H1 (cell line): ENCODE data around the gene GNAO1. TPM values are rescaled to one million over a fixed set of nuclear protein-coding genes. Genes with fewer than 3 reads are reported as not detected.

Experiments used
- CTCF ChIA-PET: fragments of 300-600 bp; sonication (Branson Sonifier 250); formaldehyde crosslinking; loops from one replicate; lab custom pipeline; 2021; ENCODE audit not compliant: partially characterized antibody; lab: Charles Lee
- POLR2A ChIA-PET: fragments of 300-600 bp; sonication (Branson Sonifier 250); formaldehyde crosslinking; loops from one replicate; lab custom pipeline; 2021; ENCODE audit warnings: inconsistent platforms; ENCODE audit not compliant: partially characterized antibody; lab: Charles Lee
- DNase-seq, 2 experiments: peaks; one replicate each; pipeline versions ENCODE4 v3.0.0 to v3.0.0-alpha.2; 2010 to 2022; ENCODE audit warnings: low spot score in 2 of 2, low read depth in 1 of 2, mixed read lengths in 1 of 2
- FAIRE-seq: peaks from 2 replicates; lab custom pipeline; 2011; peaks lifted over from hg19 to GRCh38; lab: Jason Lieb, UNC
- H2AFZ ChIP-seq: 2 replicates; pipeline ENCODE4 v1.8.1; 2012; ENCODE audit warnings: low read length, inconsistent platforms
- H2AK5ac ChIP-seq: 2 replicates; pipeline ENCODE4 v1.6.1; 2013; ENCODE audit warnings: low read depth, low read length
- H2BK120ac ChIP-seq: replicated peaks from 2 replicates; pipeline ENCODE3; 2013; ENCODE audit warnings: low read depth, low read length, inconsistent platforms
- H2BK12ac ChIP-seq: 2 replicates; pipeline ENCODE4 v1.6.1; 2013; ENCODE audit warnings: low read depth, low read length
- H2BK15ac ChIP-seq: 2 replicates; pipeline ENCODE4 v1.6.1; 2013; ENCODE audit warnings: low read length
- H2BK20ac ChIP-seq: 2 replicates; pipeline ENCODE4 v1.6.1; 2013; ENCODE audit warnings: low read length
- H2BK5ac ChIP-seq: 2 replicates; pipeline ENCODE4 v1.6.1; 2013; ENCODE audit warnings: low read depth, low read length
- H3K14ac ChIP-seq: 2 replicates; pipeline ENCODE4 v1.6.1; 2013; ENCODE audit warnings: inconsistent platforms; ENCODE audit not compliant: insufficient read length
- H3K18ac ChIP-seq: 2 replicates; pipeline ENCODE4 v1.6.1; 2013; ENCODE audit warnings: low read length; ENCODE audit errors: extremely low read depth
- H3K23ac ChIP-seq: 2 replicates; pipeline ENCODE4 v1.6.1; 2013; ENCODE audit warnings: inconsistent platforms; ENCODE audit not compliant: insufficient read length
- H3K23me2 ChIP-seq: 2 replicates; pipeline ENCODE4 v1.6.1; 2013; ENCODE audit warnings: low read depth, low read length
- H3K27ac ChIP-seq: 2 replicates; pipeline ENCODE4 v1.6.1; 2011; ENCODE audit warnings: low read depth, low read length, inconsistent platforms
- H3K27me3 ChIP-seq, 4 experiments: replicated peaks in 1 of 4; 1 replicate in 1 of 4; 2 replicates in 3 of 4; pipeline versions ENCODE4 v1.6.1 to v1.8.1; 2011 to 2013; ENCODE audit warnings: low read length in 3 of 4, mild to moderate bottlenecking in 3 of 4, inconsistent platforms in 2 of 4, mixed read lengths in 2 of 4, moderate library complexity in 1 of 4; ENCODE audit not compliant: control insufficient read depth in 3 of 4, insufficient read depth in 3 of 4; ENCODE audit errors: extremely low read depth in 1 of 4
- H3K36me3 ChIP-seq, 4 experiments: 2 replicates each; pipeline versions ENCODE4 v1.6.1 to v1.8.1; 2011 to 2013; ENCODE audit warnings: mild to moderate bottlenecking in 4 of 4, low read length in 3 of 4, moderate library complexity in 2 of 4, control low read depth in 1 of 4, inconsistent platforms in 1 of 4; ENCODE audit not compliant: insufficient read depth in 4 of 4, control insufficient read depth in 2 of 4
- H3K4ac ChIP-seq: replicated peaks from 2 replicates; pipeline ENCODE3; 2013; ENCODE audit warnings: low read length, low read depth, mixed read lengths, inconsistent platforms; ENCODE audit not compliant: insufficient read length
- H3K4me1 ChIP-seq, 4 experiments: replicated peaks in 1 of 4; 1 replicate in 1 of 4; 2 replicates in 3 of 4; pipeline versions ENCODE4 v1.6.1 to v1.8.1; 2011 to 2013; ENCODE audit warnings: low read length in 3 of 4, inconsistent platforms in 2 of 4, mixed read lengths in 1 of 4; ENCODE audit not compliant: insufficient read depth in 4 of 4, control insufficient read depth in 3 of 4
- H3K4me2 ChIP-seq, 2 experiments: 2 replicates each; pipeline versions ENCODE4 v1.6.1 to v1.8.1; 2011 to 2013; ENCODE audit warnings: low read depth in 2 of 2, low read length in 2 of 2, control low read depth in 1 of 2, inconsistent platforms in 1 of 2, mild to moderate bottlenecking in 1 of 2; ENCODE audit not compliant: insufficient read depth in 1 of 2
- H3K4me3 ChIP-seq, 4 experiments: fragments of 200-600, 300-600 bp in 1 of 4; sonication (generic), shearing (Covaris generic), sonication (Bioruptor Twin) in 1 of 4; 2 replicates each; pipeline versions ENCODE4 v1.5.1 to v1.8.1; 2011 to 2016; ENCODE audit warnings: low read length in 4 of 4, low read depth in 3 of 4, control low read depth in 2 of 4, inconsistent platforms in 2 of 4, mild to moderate bottlenecking in 2 of 4, mixed read lengths in 1 of 4, moderate library complexity in 1 of 4; ENCODE audit not compliant: insufficient read depth in 2 of 4; ENCODE audit errors: extremely low read depth in 1 of 4
- H3K56ac ChIP-seq: replicated peaks from 2 replicates; pipeline ENCODE3; 2013; ENCODE audit warnings: low read depth, mild to moderate bottlenecking, mixed read lengths, low read length, inconsistent platforms; ENCODE audit not compliant: insufficient read length
- H3K79me1 ChIP-seq: 2 replicates; pipeline ENCODE4 v1.6.1; 2013; ENCODE audit warnings: low read depth, low read length, control low read depth
- H3K79me2 ChIP-seq, 2 experiments: 2 replicates each; pipeline versions ENCODE4 v1.6.1 to v1.8.1; 2012 to 2013; ENCODE audit warnings: low read length in 2 of 2, mild to moderate bottlenecking in 2 of 2, inconsistent platforms in 1 of 2; ENCODE audit not compliant: insufficient read depth in 2 of 2, control insufficient read depth in 1 of 2
- H3K9ac ChIP-seq, 4 experiments: replicated peaks in 1 of 4; 1 replicate in 1 of 4; 2 replicates in 3 of 4; pipeline versions ENCODE4 v1.6.1 to v1.8.1; 2011 to 2013; ENCODE audit warnings: low read depth in 3 of 4, low read length in 3 of 4, control low read depth in 2 of 4, mild to moderate bottlenecking in 2 of 4, moderate library complexity in 2 of 4, inconsistent platforms in 1 of 4; ENCODE audit errors: extremely low read depth in 1 of 4
- H3K9me3 ChIP-seq, 2 experiments: 2 replicates each; pipeline versions ENCODE4 v1.6.1 to v1.8.1; 2012 to 2013; ENCODE audit warnings: mild to moderate bottlenecking in 2 of 2, moderate library complexity in 2 of 2, control low read depth in 1 of 2, inconsistent platforms in 1 of 2, low read depth in 1 of 2, low read length in 1 of 2, mixed read lengths in 1 of 2; ENCODE audit not compliant: insufficient read depth in 2 of 2
- H4K20me1 ChIP-seq, 2 experiments: replicated peaks in 1 of 2; 2 replicates each; pipeline versions ENCODE3 to v1.8.1; 2011 to 2013; ENCODE audit warnings: inconsistent platforms in 2 of 2, low read length in 2 of 2, mild to moderate bottlenecking in 1 of 2; ENCODE audit not compliant: insufficient read depth in 2 of 2, control insufficient read depth in 1 of 2
- H4K5ac ChIP-seq: 2 replicates; pipeline ENCODE4 v1.6.1; 2013; ENCODE audit warnings: low read length, low read depth, mixed read lengths, inconsistent platforms; ENCODE audit not compliant: insufficient read length
- H4K8ac ChIP-seq: 2 replicates; pipeline ENCODE4 v1.8.0; 2013; ENCODE audit warnings: mild to moderate bottlenecking, moderate library complexity, low read length, inconsistent platforms; ENCODE audit not compliant: insufficient read depth; ENCODE audit errors: extremely low read depth
- H4K91ac ChIP-seq: replicated peaks from 2 replicates; pipeline ENCODE3; 2013; ENCODE audit warnings: low read length, mixed read lengths, inconsistent platforms; ENCODE audit not compliant: insufficient read length
- NRF1 ChIP-seq: IDR thresholded peaks from 2 replicates; pipeline ENCODE4 v1.6.1; 2011; ENCODE audit warnings: mild to moderate bottlenecking, low read depth, low read length, improper control_type of control experiment
- SIX5 ChIP-seq: IDR thresholded peaks from 2 replicates; pipeline ENCODE4 v1.6.1; 2011; ENCODE audit warnings: mild to moderate bottlenecking, low read depth, low read length
- WGBS, 2 experiments: shearing (Covaris generic) in 1 of 2; methylation state at CpG; one replicate each; pipeline versions ENCODE4 v1.1.6 to v1.1.7; 2013 to 2015; ENCODE audit warnings: low lambda C conversion rate in 2 of 2, mixed read lengths in 2 of 2, inconsistent platforms in 1 of 2, low coverage in 1 of 2, missing lambda C conversion rate in 1 of 2; ENCODE audit not compliant: insufficient replicate concordance in 2 of 2, insufficient coverage in 1 of 2, insufficient read length in 1 of 2; ENCODE audit errors: extremely low coverage in 1 of 2, missing lambda C conversion rate in 1 of 2; 5-methylcytosine and 5-hydroxymethylcytosine counted together
- polyA plus RNA-seq, 7 experiments: library from polyadenylated mRNA; depleted of rRNA in 3 of 7; stranded (reverse) in 5 of 7; unstranded in 2 of 7; fragments of >200 nt in 5 of 7; fragments of 200-250 nt in 2 of 7; gene quantifications; 1 replicate in 5 of 7; 2 replicates in 1 of 7; 4 replicates in 1 of 7; pipeline versions ENCODE4 v1.2.1 to v1.2.3, GENCODE V29; 2011 to 2013; ENCODE audit warnings: missing spikeins in 2 of 7, mixed read lengths in 2 of 7
- total RNA-seq: library from RNA; stranded (reverse); fragmentation: NEBNext Ultra II Directional; extraction: Animal tissue kit (Norgen Biotek cat#: 25700); gene quantifications from 2 replicates; pipeline ENCODE4 v1.2.1, GENCODE V29; 2021

The GNAO1 gene
- total and polyA plus RNA-seq, 2 of the 8 experiments (the other 6 are each of a cell fraction or from before 2014, with no cell fraction given), result 6.7 to 34.4 TPM

DNA sequence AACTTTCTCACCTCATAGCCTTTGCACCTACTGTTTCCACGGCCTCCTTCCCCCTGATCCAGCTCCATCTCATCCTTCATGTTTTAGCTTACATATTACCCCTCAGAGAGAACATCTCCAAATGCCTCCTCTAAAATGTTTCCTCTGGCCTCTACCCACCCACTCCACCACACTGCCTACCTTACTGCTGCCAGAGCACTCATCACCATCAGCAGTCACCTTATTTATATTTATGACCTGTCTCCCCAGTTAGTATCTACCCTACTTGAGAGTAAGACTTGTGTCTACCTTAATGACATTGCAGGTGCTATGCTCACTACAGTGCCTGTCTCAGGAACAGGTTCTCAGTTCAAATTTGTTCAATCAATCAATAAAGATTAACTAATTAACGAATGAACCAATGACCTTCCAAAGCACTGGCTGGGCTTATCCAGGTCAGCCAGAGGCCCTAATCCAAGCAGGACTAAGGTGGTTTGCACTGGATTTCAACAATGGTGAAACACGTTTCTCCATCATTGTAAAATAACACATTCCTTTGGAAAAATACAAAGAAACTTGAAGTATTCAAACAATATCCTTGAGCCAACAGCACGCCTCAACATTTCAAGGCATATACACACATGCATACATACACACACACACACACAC is 192.9 kb downstream of the GNAO1 start:
- Histone ChIP-seq H2BK15ac (no peak overlapping the region), H3K9ac (no peak overlapping the region), H3K56ac (no peak overlapping the region), H2BK5ac (no peak overlapping the region), H3K27ac (no peak overlapping the region), H3K18ac (no peak overlapping the region), H3K4me2 (no peak overlapping the region), H2AFZ (no peak overlapping the region), H3K27me3 (no peaks in the 10 kb centered on the region), H3K23me2 (no peaks in the 10 kb centered on the region), H2AK5ac (no peak overlapping the region), H3K79me2 (no peaks in the 10 kb centered on the region), H3K9me3 (peaks cover 9 to 20% of the 10 kb centered on the region in 2 experiments), H2BK120ac (no peak overlapping the region), H3K4ac (no peak overlapping the region), H3K4me1 (no peaks in the 10 kb centered on the region), H3K23ac (no peak overlapping the region), H2BK12ac (no peak overlapping the region), H4K5ac (no peak overlapping the region), H4K20me1 (no peaks in the 10 kb centered on the region), H3K36me3 (peaks cover 0 to 23% (median 11%) of the 10 kb centered on the region in 4 experiments; a peak in 4 of 8 replicates), H3K4me3 (no peak overlapping the region), H4K8ac (no peak overlapping the region), H2BK20ac (no peak overlapping the region), H4K91ac (no peak overlapping the region), H3K14ac (no peak overlapping the region), H3K79me1 (no peaks in the 10 kb centered on the region)
- TF ChIP-seq SIX5 (no peak), NRF1 (no peak)
- ChIA-PET POLR2A (interaction anchor here (0.6 kb wide), 1 partner anchor 99 kb away, joined by 4 read pairs; no protein-coding TSS in a partner anchor), CTCF (interaction anchor here (1.8 kb wide), 1 partner anchor 17 kb away, joined by 8 read pairs; no protein-coding TSS in a partner anchor)
- no peak for FAIRE-seq
- no peak for DNase-seq
- WGBS, 2 experiments, result 93% methylated on average over 4 of the region's 4 CpGs; no CpG with 5 or more reads in 1 of the 2 experiments
